Ascending aorta (tissue), 2 donors: ENCODE results near the gene THRB. TPM values are rescaled to one million over a fixed set of nuclear protein-coding genes. Genes with fewer than 3 reads are reported as not detected.

Experiments used
- DNase-seq, 2 donors: peaks; one replicate each; pipeline ENCODE4 v3.0.0-alpha.2; 2019; ENCODE audit warnings: low spot score in 2 of 2
- H3K27ac ChIP-seq, 2 donors: fragments of 200-600 bp; sonication (generic); one replicate each; pipeline ENCODE4 v1.5.1; 2016 to 2017; ENCODE audit warnings: mild to moderate bottlenecking in 1 of 2
- H3K27me3 ChIP-seq: fragments of 200-600 bp; sonication (generic); one replicate; pipeline ENCODE4 v1.5.1; 2017
- H3K36me3 ChIP-seq, 2 donors: fragments of 200-600 bp; sonication (generic); one replicate each; pipeline ENCODE4 v1.5.1; 2016
- H3K4me1 ChIP-seq, 2 donors: fragments of 200-600 bp; sonication (generic); one replicate each; pipeline ENCODE4 v1.5.1; 2016 to 2017; ENCODE audit warnings: mild to moderate bottlenecking in 1 of 2
- H3K4me3 ChIP-seq, 2 donors: fragments of 200-600 bp; sonication (generic); one replicate each; pipeline ENCODE4 v1.5.1; 2016 to 2017; ENCODE audit warnings: mild to moderate bottlenecking in 1 of 2
- H3K9me3 ChIP-seq, 2 donors: fragments of 200-600 bp; sonication (generic); one replicate each; pipeline ENCODE4 v1.5.1; 2016
- CTCF ChIP-seq, 3 experiments: fragments of 200-600 bp in 2 of 3; fragments of 450-650 bp in 1 of 3; sonication (generic) in 2 of 3; IDR thresholded peaks; one replicate each; pipeline ENCODE4 v1.5.1; 2016 to 2019; ENCODE audit warnings: antibody characterized with exemption in 3 of 3, mild to moderate bottlenecking in 1 of 3, moderate library complexity in 1 of 3
- intact Hi-C: fragments of 100-400 bp; cut with DNase I; formaldehyde crosslinking; loops from one replicate; pipeline ENCODE4 v1.15.1; 2023
- total RNA-seq: library from RNA; depleted of rRNA; stranded (reverse); fragments of >200 nt; gene quantifications from one replicate; pipeline ENCODE4 v1.1.0, GENCODE V29; 2016

THRB gene
- total RNA-seq, 1 donor from 2014 or later: 24.7 TPM

- no peaks in the 10 kb centered on the region for H3K9me3 ChIP-seq
- no peak for DNase-seq
- no peak for TF ChIP-seq CTCF (IDR thresholded peaks at IDR 0.05)
- H3K27ac ChIP-seq: no peak overlapping the region
- no peaks in the 10 kb centered on the region for H3K27me3 ChIP-seq
- intact Hi-C loops: no loop called here
- no peak overlapping the region for H3K4me3 ChIP-seq
- peaks cover 0 to 6% of the 10 kb centered on the region in 2 donors for H3K4me1 ChIP-seq
- H3K36me3 ChIP-seq: no peaks in the 10 kb centered on the region
These were observed 6.2 kb upstream of the THRB start for GRCh38 chr3:24500806-24501205.

GRCh38 chr3:24499991-24500390 lies 5.3 kb upstream of the THRB start:
- Histone ChIP-seq H3K4me1 (peaks cover 0 to 7% of the 10 kb centered on the region in 2 donors), H3K4me3 (no peak overlapping the region), H3K27me3 (no peaks in the 10 kb centered on the region), H3K9me3 (no peaks in the 10 kb centered on the region), H3K27ac (no peak overlapping the region), H3K36me3 (no peaks in the 10 kb centered on the region)
- no peak for TF ChIP-seq CTCF (IDR thresholded peaks at IDR 0.05)
- no peak for DNase-seq
- intact Hi-C loops: loop anchor here (5.0 kb wide), 5 partner anchors 138 to 503 kb away; no protein-coding TSS in a partner anchor

DNA sequence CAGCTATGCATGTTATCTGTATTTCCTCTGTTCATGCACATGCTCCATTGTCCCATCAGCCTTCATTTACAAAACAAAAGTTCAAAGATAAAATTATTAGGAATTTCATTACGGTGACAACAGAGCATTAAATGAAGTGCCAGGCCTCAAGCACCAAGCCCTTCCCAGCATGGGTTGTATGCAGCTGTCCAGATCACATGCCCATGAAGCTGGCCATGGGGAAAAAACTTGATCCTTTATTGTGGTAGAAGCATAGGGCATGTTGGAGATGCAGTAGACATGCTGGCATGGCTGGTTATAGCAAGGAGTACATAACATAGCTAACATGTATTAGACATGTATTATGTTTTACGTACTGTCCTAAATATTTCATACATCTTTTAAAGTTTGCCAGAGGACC lies 4.1 kb upstream of the THRB start:
- no peaks in the 10 kb centered on the region for H3K36me3 ChIP-seq
- TF ChIP-seq CTCF (IDR thresholded peaks at IDR 0.05): no peak
- no peaks in the 10 kb centered on the region for H3K27me3 ChIP-seq
- peaks cover 0 to 7% of the 10 kb centered on the region in 2 donors for H3K4me1 ChIP-seq
- no peaks in the 10 kb centered on the region for H3K9me3 ChIP-seq
- H3K27ac ChIP-seq: no peak overlapping the region
- H3K4me3 ChIP-seq: no peak overlapping the region
- intact Hi-C loops: loop anchor here (5.0 kb wide), 5 partner anchors 136 to 501 kb away; no protein-coding TSS in a partner anchor
- DNase-seq: no peak

- H3K4me1 ChIP-seq: peaks cover 0 to 7% of the 10 kb centered on the region in 2 donors
- H3K36me3 ChIP-seq: no peaks in the 10 kb centered on the region
- H3K9me3 ChIP-seq: no peaks in the 10 kb centered on the region
- TF ChIP-seq CTCF (IDR thresholded peaks at IDR 0.05): no peak
- intact Hi-C loops: loop anchor here (5.0 kb wide), 5 partner anchors 136 to 501 kb away; no protein-coding TSS in a partner anchor
- H3K27me3 ChIP-seq: no peaks in the 10 kb centered on the region
- H3K27ac ChIP-seq: peak overlapping the region in 1 of 2 donors; percentile 10
- H3K4me3 ChIP-seq: no peak overlapping the region
- DNase-seq: no peak
These were observed 3.7 kb upstream of the THRB start for GRCh38 chr3:24498391-24498790.

DNA sequence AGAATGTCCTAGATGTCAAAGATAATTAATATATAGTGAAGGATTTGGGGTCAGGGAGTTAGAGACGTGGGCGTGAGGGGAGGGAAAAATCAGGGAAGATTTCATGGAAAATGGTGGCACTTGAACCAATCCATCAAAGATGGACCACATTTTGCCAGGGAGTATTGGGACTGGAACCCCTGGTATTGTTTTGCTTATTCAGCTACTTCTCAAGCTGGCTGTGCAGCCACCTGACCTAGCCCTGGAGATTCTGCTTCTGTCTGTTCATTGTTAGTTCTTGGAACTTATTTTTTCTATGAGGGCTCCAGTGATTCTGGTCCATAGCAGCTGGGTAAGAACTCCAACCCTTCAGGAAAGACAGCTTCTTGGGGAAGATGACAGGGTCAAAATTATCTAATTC lies 3.3 kb upstream of the THRB start:
- TF ChIP-seq CTCF (IDR thresholded peaks at IDR 0.05): no peak
- no peak for DNase-seq
- Histone ChIP-seq H3K9me3 (no peaks in the 10 kb centered on the region), H3K4me1 (peaks cover 0 to 7% of the 10 kb centered on the region in 2 donors), H3K27me3 (no peaks in the 10 kb centered on the region), H3K27ac (peak overlapping the region in 1 of 2 donors; percentile 10), H3K4me3 (no peak overlapping the region), H3K36me3 (no peaks in the 10 kb centered on the region)
- intact Hi-C loops: loop anchor here (2.0 to 5.0 kb wide), 6 partner anchors 136 to 501 kb away; no protein-coding TSS in a partner anchor
